ENCODE measurements around the gene CNIH2.
"Not testable (repeated sequence)": the region's sequence is repeated elsewhere in the genome, so short reads cannot be mapped to it uniquely, and the experiment has no call there.

The CNIH2 gene

DNA sequence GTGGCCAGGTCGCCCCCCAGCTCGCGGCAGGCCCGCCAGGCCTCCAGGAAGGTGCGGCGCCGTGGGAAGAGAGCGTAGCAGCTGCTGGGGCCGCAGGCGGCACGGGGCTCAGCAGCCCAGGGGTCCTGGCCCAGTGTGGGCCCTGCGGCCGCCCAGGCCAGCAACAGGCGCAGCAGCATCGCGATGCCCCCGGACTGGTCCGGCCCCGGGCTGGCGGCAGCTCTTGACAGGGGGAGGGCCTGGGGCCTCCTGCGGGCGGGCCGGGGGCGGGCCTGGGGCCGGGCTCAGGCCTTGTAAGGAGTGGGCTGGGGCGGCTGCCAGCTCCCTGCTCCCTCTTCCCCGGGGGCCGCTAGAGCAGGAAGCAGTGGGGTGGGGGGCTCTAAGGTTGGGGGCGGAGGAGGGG is 38.9 kb downstream of the CNIH2 start, which contains the start of gene CD248:
TSS of gene CD248 (minus strand) at position 196 of the 403 bp plus-strand sequence. CDS start at position 179, 17 bp downstream.
- TF ChIP-seq CTCF (conservative IDR thresholded peaks at IDR 0.05; ENCODE audit: low read depth, low read length): no peak
- no peak for DNase-seq (ENCODE audit: low read depth)
- H3K4me3 ChIP-seq (ENCODE audit: low read length): no peak within 1 kb of the TSS

DNA sequence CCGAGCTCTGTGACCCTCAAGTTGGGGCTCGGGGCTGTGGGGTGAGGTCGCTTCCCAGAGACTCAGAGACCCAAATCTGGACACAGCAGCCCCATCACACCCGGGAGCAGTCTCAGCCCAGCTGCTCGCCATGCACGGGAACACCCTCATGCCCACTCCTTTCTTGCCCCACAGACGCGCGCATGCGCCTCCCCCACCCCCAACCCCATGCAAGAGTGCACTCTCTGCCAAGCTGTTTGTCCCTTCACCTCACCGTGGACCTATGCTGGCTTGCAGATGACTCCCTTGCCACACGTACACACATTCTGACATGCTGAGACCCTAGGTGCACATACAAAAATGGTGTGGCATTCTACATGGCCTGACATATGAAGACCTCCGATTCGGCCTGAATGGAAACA is 39.3 kb downstream of the CNIH2 start:
- TF ChIP-seq CTCF (conservative IDR thresholded peaks at IDR 0.05; ENCODE audit: low read depth, low read length): no peak
- DNase-seq (ENCODE audit: low read depth): no peak
- H3K4me3 ChIP-seq (ENCODE audit: low read length): no peak overlapping the region

DNA sequence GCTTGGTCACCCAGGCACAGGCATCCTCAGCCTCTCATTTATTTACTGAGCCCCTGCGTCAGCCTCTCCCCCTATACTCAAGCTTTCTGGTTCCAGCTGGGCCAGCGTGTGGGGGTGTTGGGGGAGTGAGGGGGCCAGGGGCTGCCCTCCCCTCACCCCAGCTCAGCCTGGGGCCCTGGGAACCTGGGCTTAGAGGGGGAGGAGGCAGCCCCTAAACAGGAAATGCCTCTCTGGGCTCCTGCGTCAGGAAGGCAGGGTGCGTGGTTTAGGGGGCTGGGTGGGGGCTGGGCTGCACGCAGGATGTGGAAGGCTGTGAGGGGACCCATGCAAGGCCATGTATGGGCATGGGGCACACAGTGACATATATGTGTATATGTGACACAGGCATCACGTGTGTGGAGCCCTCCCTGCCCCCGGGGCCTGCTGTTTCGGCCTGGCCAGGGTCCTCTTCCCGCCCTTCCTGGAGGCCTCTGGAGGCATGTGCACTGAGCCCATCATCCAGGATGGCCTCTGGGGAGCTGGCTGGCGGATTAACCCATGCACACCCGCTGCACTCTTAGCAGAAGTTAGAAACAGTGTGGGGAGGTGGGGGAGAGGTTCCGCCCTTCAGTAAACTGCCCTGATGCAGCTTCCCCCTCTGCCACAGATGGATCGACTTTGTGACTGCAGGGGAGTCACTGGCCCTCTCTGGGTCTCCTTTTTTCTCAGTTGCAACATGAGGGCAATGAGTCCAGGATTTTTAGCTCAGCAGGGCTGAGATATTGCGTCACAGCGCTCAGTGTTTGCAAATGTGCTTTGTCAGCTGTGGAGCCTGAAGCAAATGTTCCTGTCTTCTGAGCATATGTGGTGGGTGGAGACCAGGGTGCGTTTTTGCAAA is 40.0 kb downstream of the CNIH2 start:
- TF ChIP-seq CTCF (conservative IDR thresholded peaks at IDR 0.05; ENCODE audit: low read depth, low read length): no peak
- no peak for DNase-seq (ENCODE audit: low read depth)
- no peak overlapping the region for H3K4me3 ChIP-seq (ENCODE audit: low read length)

DNA sequence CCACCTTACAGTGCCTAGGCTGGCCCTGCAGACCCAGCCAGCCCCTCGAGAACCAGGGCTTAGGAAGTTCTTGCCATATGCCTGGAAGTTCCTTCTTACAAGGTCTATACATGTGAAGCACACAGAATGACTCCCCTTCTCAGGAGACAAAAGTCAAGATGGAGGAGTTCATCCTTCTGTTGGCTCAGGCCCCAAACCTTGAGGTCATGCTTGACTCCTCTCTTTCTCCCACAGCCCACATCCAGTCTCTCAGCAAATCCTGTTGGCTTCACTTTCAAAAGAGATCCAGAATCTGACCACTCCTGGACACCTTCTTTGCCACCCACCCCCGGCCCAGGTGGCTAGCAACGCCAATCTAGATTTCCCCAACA is 40.6 kb downstream of the CNIH2 start:
- DNase-seq (ENCODE audit: low read depth): no peak
- TF ChIP-seq CTCF (conservative IDR thresholded peaks at IDR 0.05; ENCODE audit: low read depth, low read length): no peak
- no peak overlapping the region for H3K4me3 ChIP-seq (ENCODE audit: low read length)

DNA sequence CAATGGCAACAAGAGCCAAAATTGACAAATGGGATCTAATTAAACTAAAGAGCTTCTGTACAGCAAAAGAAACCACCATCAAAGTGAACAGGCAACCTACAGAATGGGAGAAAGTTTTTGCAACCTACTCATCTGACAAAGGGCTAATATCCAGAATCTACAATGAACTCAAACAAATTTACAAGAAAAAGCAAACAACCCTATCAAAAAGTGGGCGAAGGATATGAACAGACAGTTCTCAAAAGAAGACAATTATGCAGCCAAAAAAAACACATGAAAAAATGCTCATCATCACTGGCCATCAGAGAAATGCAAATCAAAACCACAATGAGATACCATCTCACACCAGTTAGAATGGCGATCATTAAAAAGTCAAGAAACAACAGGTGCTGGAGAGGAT is 42.3 kb downstream of the CNIH2 start:
- not testable (repeated sequence) for DNase-seq (ENCODE audit: low read depth); H3K4me3 ChIP-seq (ENCODE audit: low read length)

GRCh38 chr11:66320748-66321147 is 42.8 kb downstream of the CNIH2 start:
- not testable (repeated sequence) for H3K4me3 ChIP-seq (ENCODE audit: low read length); DNase-seq (ENCODE audit: low read depth)

GRCh38 chr11:66321606-66322005 is 43.6 kb downstream of the CNIH2 start:
- H3K4me3 ChIP-seq (ENCODE audit: low read length): no peak overlapping the region
- no peak for TF ChIP-seq CTCF (conservative IDR thresholded peaks at IDR 0.05; ENCODE audit: low read depth, low read length)
- no peak for DNase-seq (ENCODE audit: low read depth)

DNA sequence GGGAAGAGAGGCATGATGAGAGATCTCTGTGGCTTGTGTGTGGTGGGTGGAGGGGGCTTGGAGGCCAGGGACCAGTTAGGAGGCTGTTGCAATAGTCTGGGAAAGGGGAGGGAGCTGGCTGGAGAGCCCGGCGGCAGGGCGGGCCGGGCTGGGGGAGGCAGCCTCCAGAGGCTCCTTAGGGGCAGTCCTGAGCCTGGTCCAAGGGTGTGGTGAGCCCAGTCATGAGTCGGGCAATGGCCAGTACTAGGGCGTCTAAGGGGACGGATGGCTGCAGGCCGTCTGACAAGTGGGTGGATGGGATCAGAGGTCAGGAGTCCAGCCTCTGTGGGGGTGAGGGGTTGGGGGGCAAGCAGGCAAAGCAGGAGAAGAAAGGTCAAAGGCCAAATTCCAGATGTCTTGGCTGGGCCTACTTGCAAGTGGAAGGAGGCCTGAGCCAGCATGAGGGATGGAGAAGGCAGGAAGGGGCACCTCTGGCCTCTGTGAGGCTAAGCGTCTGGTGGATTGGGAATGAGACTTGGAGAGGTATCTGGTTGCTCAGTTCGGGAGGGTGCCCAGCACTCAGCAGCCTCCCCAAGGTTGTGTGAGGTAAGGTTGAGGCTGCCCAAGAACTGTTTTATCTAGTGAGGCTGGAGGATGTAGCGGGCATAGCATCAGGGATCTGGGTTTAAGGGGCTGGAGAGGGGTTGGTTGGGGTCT is 44.9 kb downstream of the CNIH2 start:
- no peak for TF ChIP-seq CTCF (conservative IDR thresholded peaks at IDR 0.05; ENCODE audit: low read depth, low read length)
- H3K4me3 ChIP-seq (ENCODE audit: low read length): no peak overlapping the region

More for the DNA sequence above, 44.9 kb downstream of the CNIH2 start:
- DNase-seq (ENCODE audit: low read depth): no peak
